ENCODE measurements around the gene POTEB.
"Not testable (repeated sequence)": the region's sequence is repeated elsewhere in the genome, so short reads cannot be mapped to it uniquely, and the experiment has no call there.

The POTEB gene

DNA sequence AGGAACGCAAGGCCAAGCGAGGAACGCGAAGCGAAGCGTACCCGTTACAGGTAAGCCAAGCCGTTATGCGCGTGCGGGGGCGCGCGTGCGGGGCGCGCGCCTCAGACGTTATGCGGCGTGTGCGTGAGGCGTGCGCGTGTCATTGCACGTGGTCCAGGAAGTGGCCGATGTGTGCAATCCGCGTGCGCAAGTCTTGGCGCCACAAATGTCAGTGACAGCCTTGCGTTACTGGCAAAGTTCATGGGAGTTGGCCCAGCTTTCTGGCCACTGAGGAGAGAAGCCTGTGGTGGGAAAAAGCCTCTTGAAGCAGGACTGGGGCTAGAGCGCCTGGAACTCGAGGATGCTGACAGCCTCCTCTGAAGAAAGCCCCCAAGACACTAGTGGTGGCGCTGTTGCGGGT lies at the start of gene POTEB:
POTEB (minus strand) TSS at position 101 of the 400 bp plus-strand sequence. CDS start 489 bp downstream, outside the sequence.
- DNase-seq (ENCODE audit: low spot score): not testable (repeated sequence)

DNA sequence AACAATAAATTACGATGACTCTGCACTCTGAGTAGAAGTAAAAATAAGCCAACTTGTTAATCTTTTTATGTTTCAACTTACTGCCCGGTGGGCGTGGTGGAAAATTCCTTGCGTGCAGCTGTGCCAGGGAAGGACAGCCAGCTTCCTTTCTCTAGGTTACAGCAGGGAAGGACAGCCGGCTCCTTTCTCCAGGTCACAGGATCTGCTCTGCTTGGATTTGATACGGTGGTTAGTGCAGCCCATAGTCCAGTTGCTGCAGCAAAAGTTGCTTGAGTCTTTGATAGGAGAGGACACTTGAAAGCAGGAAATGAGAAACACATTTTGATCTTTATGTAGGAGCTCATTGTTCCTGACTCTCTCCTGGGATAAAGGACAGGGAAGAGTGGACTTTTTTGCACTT lies 13.4 kb upstream of the POTEB start:
- DNase-seq (ENCODE audit: low spot score): not testable (repeated sequence)

GRCh38 chr15:21889542-21889941 lies 12.0 kb upstream of the POTEB start:
- not testable (repeated sequence) for DNase-seq (ENCODE audit: low spot score)

- not testable (repeated sequence) for DNase-seq (ENCODE audit: low spot score)
Measured at GRCh38 chr15:21838831-21839230, 38.7 kb downstream of the POTEB start.
